NK-92 treated with Interleukin-12 subunit alpha and Interleukin-12 subunit beta, amount 100 ng/mL, for 24 hours (cell line): ENCODE measurements around the gene MS4A4A.

Experiments used
- DNase-seq: peaks from one replicate; lab custom pipeline; 2025; lab: John Stamatoyannopoulos, UW

The MS4A4A gene

GRCh38 chr11:60348116-60348515, 67.7 kb downstream of the MS4A4A start:
- DNase-seq: no peak

- DNase-seq: no peak
These were observed 69.5 kb downstream of the MS4A4A start for GRCh38 chr11:60349990-60350389.

- no peak for DNase-seq
These were observed 77.3 kb downstream of the MS4A4A start for GRCh38 chr11:60357771-60358170.
